NCI-H2081 treated with DMSO at 0.1 percent for 48 hours (cell line): ENCODE measurements around the gene ZFP2.
"Not testable (repeated sequence)": the region's sequence is repeated elsewhere in the genome, so short reads cannot be mapped to it uniquely, and the experiment has no call there.

Experiments used
- DNase-seq: peaks from one replicate; lab custom pipeline; 2025; lab: John Stamatoyannopoulos, UW

The ZFP2 gene

GRCh38 chr5:178895615-178896571, at the start of gene ZFP2:
Gene ZFP2 (plus strand): TSS chr5:178895913. CDS start chr5:178931314, 35,401 bp downstream.
- no peak for DNase-seq

GRCh38 chr5:178849316-178849715, 46.4 kb upstream of the ZFP2 start:
- no peak for DNase-seq

GRCh38 chr5:178851951-178852350, 43.8 kb upstream of the ZFP2 start:
- no peak for DNase-seq

GRCh38 chr5:178854284-178854683, 41.4 kb upstream of the ZFP2 start:
- no peak for DNase-seq

GRCh38 chr5:178859625-178860521, 35.8 kb upstream of the ZFP2 start, which contains the start of gene ZNF354B:
Gene ZNF354B (plus strand): TSS chr5:178859953. CDS start chr5:178861048, 1,095 bp downstream.
- peak; percentile 70 for DNase-seq

GRCh38 chr5:178860615-178861014, 35.1 kb upstream of the ZFP2 start:
- not testable (repeated sequence) for DNase-seq

GRCh38 chr5:178861627-178862026, 34.1 kb upstream of the ZFP2 start:
- no peak for DNase-seq

- no peak for DNase-seq
These were observed 28.8 kb upstream of the ZFP2 start for GRCh38 chr5:178866946-178867345.

GRCh38 chr5:178869577-178869976, 26.1 kb upstream of the ZFP2 start:
- no peak for DNase-seq

GRCh38 chr5:178870411-178870810, 25.3 kb upstream of the ZFP2 start:
- DNase-seq: no peak

- no peak for DNase-seq
These were observed 23.4 kb upstream of the ZFP2 start for GRCh38 chr5:178872302-178872701.

GRCh38 chr5:178883115-178883694, 12.5 kb upstream of the ZFP2 start:
- not testable (repeated sequence) for DNase-seq

GRCh38 chr5:178883815-178884430, 11.8 kb upstream of the ZFP2 start:
- no peak for DNase-seq

- no peak for DNase-seq
These were observed 3.6 kb downstream of the ZFP2 start for GRCh38 chr5:178899289-178899688.

- DNase-seq: no peak
These were observed 7.1 kb downstream of the ZFP2 start for GRCh38 chr5:178902849-178903248.

GRCh38 chr5:178931846-178932760, 36.4 kb downstream of the ZFP2 start:
- DNase-seq: no peak

- DNase-seq: no peak
These were observed 45.1 kb downstream of the ZFP2 start, which contains the start of gene ZNF454 for GRCh38 chr5:178940569-178941360. Gene ZNF454 (plus strand): TSS chr5:178941198. CDS start chr5:178942792, 1,594 bp downstream.

GRCh38 chr5:178941361-178941760, 45.6 kb downstream of the ZFP2 start:
- DNase-seq: no peak

- DNase-seq: no peak
These were observed 69.8 kb downstream of the ZFP2 start for GRCh38 chr5:178965465-178966055.
